CD4-positive, CD25-positive, alpha-beta regulatory T cell (primary cell): ENCODE results near the gene MT1B. TPM values are rescaled to one million over a fixed set of nuclear protein-coding genes. Genes with fewer than 3 reads are reported as not detected.

Experiments
- ATAC-seq, 2 donors: fragments of 150-1000 bp; cut with Tn5 transposase; one replicate each; pipeline ENCODE4 v1.10.0; 2021; ENCODE audit warnings: low read depth in 2 of 2, moderate number of reproducible peaks in 2 of 2, moderate library complexity in 1 of 2
- DNase-seq, 3 donors: peaks; one replicate each; pipeline versions ENCODE4 v3.0.0 to v3.0.0-alpha.2; 2012 to 2022; ENCODE audit warnings: mixed read lengths in 1 of 3
- H3K27ac ChIP-seq: one replicate; pipeline ENCODE4 v1.7.0; 2013; ENCODE audit warnings: mild to moderate bottlenecking, low read length; ENCODE audit not compliant: insufficient read depth, poor library complexity, severe bottlenecking
- H3K27me3 ChIP-seq: one replicate; pipeline ENCODE4 v1.7.0; 2013; ENCODE audit warnings: low read length; ENCODE audit not compliant: control insufficient read depth, insufficient read depth
- H3K36me3 ChIP-seq: one replicate; pipeline ENCODE4 v1.7.0; 2013; ENCODE audit warnings: mild to moderate bottlenecking, low read length, moderate library complexity; ENCODE audit not compliant: control insufficient read depth, insufficient read depth
- H3K4me1 ChIP-seq: 2 replicates; pipeline ENCODE4 v1.7.0; 2013; ENCODE audit warnings: mild to moderate bottlenecking, low read length; ENCODE audit not compliant: insufficient read depth, control insufficient read depth, poor library complexity, severe bottlenecking
- H3K4me3 ChIP-seq: one replicate; pipeline ENCODE4 v1.7.0; 2013; ENCODE audit warnings: low read depth, mild to moderate bottlenecking, low read length, moderate library complexity
- H3K9me3 ChIP-seq, 2 experiments: 1 replicate in 1 of 2; 2 replicates in 1 of 2; pipeline ENCODE4 v1.7.0; 2013; ENCODE audit warnings: low read length in 2 of 2, mild to moderate bottlenecking in 1 of 2, moderate library complexity in 1 of 2; ENCODE audit not compliant: control insufficient read depth in 2 of 2
- H3K27ac Mint-ChIP-seq, 3 donors: one replicate each; pipeline ENCODE4 v1.8.0; 2020 to 2022; ENCODE audit warnings: mild to moderate bottlenecking in 3 of 3, mixed read lengths in 3 of 3, moderate library complexity in 2 of 3
- H3K27me3 Mint-ChIP-seq: one replicate; pipeline ENCODE4 v1.8.0; 2022; ENCODE audit warnings: mild to moderate bottlenecking, mixed read lengths
- H3K36me3 Mint-ChIP-seq: one replicate; pipeline ENCODE4 v1.8.0; 2020; ENCODE audit warnings: mixed read lengths
- H3K4me1 Mint-ChIP-seq, 4 donors: one replicate each; pipeline ENCODE4 v1.8.0; 2020 to 2022; ENCODE audit warnings: mixed read lengths in 4 of 4, mild to moderate bottlenecking in 1 of 4
- H3K4me3 Mint-ChIP-seq, 4 donors: one replicate each; pipeline ENCODE4 v1.8.0; 2020 to 2022; ENCODE audit warnings: mild to moderate bottlenecking in 4 of 4, mixed read lengths in 4 of 4, moderate library complexity in 3 of 4
- H3K9me3 Mint-ChIP-seq, 7 donors: one replicate each; pipeline ENCODE4 v1.8.0; 2020 to 2022; ENCODE audit warnings: mixed read lengths in 7 of 7, mild to moderate bottlenecking in 3 of 7, moderate library complexity in 2 of 7
- polyA plus RNA-seq, 4 donors: library from polyadenylated mRNA; unstranded; fragments of 300-500 nt; fragmentation: Illumina TruSeq; gene quantifications; one replicate each; pipeline ENCODE4 v1.2.3, GENCODE V29; 2021
- total RNA-seq: library from RNA; stranded (reverse); gene quantifications from one replicate; pipeline ENCODE4 v1.2.3, GENCODE V29; 2022

The MT1B gene
- total and polyA plus RNA-seq, 5 donors from 2014 or later = not detected

- H3K4me3 Mint-ChIP-seq = peak overlapping the region; percentile 2 to 86 (median 46)
- peak overlapping the region; percentile 45 for H3K4me3 ChIP-seq
- H3K9me3 Mint-ChIP-seq = no peaks in the 10 kb centered on the region
- H3K4me1 ChIP-seq = peaks cover 17% of the 10 kb centered on the region
- H3K27me3 ChIP-seq = peaks cover 17% of the 10 kb centered on the region
- H3K27ac ChIP-seq = no peak overlapping the region
- H3K27me3 Mint-ChIP-seq = peaks cover 56% of the 10 kb centered on the region
- H3K36me3 Mint-ChIP-seq = no peaks in the 10 kb centered on the region
- H3K27ac Mint-ChIP-seq = peak overlapping the region in 2 of 3 donors; percentile 7 to 74
- ATAC-seq (no peak), DNase-seq (no peak)
- H3K36me3 ChIP-seq = no peaks in the 10 kb centered on the region
- H3K9me3 ChIP-seq = no peaks in the 10 kb centered on the region
- peaks cover 0 to 24% (median 9%) of the 10 kb centered on the region in 4 donors for H3K4me1 Mint-ChIP-seq
Measured at GRCh38 chr16:56643833-56644232, 7.9 kb upstream of the MT1B start.

- no peaks in the 10 kb centered on the region for H3K36me3 Mint-ChIP-seq
- no peak overlapping the region for H3K4me3 ChIP-seq
- H3K36me3 ChIP-seq = no peaks in the 10 kb centered on the region
- H3K27ac ChIP-seq = no peak overlapping the region
- peaks cover 49% of the 10 kb centered on the region for H3K27me3 Mint-ChIP-seq
- peak overlapping the region in 1 of 4 donors; percentile 55 for H3K4me3 Mint-ChIP-seq
- ATAC-seq (no peak), DNase-seq (no peak)
- H3K9me3 ChIP-seq = no peaks in the 10 kb centered on the region
- peaks cover 17% of the 10 kb centered on the region for H3K4me1 ChIP-seq
- H3K27ac Mint-ChIP-seq = no peak overlapping the region
- H3K9me3 Mint-ChIP-seq = no peaks in the 10 kb centered on the region
- peaks cover 11% of the 10 kb centered on the region for H3K27me3 ChIP-seq
- peaks cover 0 to 24% (median 9%) of the 10 kb centered on the region in 4 donors for H3K4me1 Mint-ChIP-seq
Measured at GRCh38 chr16:56645311-56645710, 6.4 kb upstream of the MT1B start.

DNA sequence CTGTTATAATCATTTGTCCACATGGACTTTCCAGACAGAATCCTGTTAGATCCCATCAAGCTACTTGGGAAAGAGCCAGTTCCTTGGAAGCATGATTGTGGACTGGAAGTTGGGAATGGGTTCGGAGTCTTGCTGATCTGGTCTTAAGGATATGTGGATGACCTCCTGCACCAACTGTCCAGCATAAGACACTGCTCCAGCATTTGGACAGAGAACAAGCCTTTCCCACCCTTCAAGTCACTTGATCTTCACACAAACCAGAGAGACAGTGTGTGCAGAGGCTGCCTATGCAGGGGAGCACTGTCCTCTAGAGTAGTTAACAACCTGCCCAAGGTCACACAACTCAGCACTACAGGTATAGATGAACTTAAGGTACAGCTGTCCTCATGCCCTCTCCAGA, 5.8 kb upstream of the MT1B start:
- H3K27me3 ChIP-seq = peaks cover 8% of the 10 kb centered on the region
- no peak overlapping the region for H3K4me3 ChIP-seq
- no peaks in the 10 kb centered on the region for H3K9me3 ChIP-seq
- no peak overlapping the region for H3K27ac Mint-ChIP-seq
- H3K36me3 ChIP-seq = no peaks in the 10 kb centered on the region
- no peaks in the 10 kb centered on the region for H3K36me3 Mint-ChIP-seq
- peaks cover 0 to 24% (median 9%) of the 10 kb centered on the region in 4 donors for H3K4me1 Mint-ChIP-seq
- H3K27ac ChIP-seq = no peak overlapping the region
- no peaks in the 10 kb centered on the region for H3K9me3 Mint-ChIP-seq
- H3K4me3 Mint-ChIP-seq = no peak overlapping the region
- ATAC-seq (no peak), DNase-seq (no peak)
- H3K4me1 ChIP-seq = peaks cover 17% of the 10 kb centered on the region
- H3K27me3 Mint-ChIP-seq = peaks cover 49% of the 10 kb centered on the region

DNA sequence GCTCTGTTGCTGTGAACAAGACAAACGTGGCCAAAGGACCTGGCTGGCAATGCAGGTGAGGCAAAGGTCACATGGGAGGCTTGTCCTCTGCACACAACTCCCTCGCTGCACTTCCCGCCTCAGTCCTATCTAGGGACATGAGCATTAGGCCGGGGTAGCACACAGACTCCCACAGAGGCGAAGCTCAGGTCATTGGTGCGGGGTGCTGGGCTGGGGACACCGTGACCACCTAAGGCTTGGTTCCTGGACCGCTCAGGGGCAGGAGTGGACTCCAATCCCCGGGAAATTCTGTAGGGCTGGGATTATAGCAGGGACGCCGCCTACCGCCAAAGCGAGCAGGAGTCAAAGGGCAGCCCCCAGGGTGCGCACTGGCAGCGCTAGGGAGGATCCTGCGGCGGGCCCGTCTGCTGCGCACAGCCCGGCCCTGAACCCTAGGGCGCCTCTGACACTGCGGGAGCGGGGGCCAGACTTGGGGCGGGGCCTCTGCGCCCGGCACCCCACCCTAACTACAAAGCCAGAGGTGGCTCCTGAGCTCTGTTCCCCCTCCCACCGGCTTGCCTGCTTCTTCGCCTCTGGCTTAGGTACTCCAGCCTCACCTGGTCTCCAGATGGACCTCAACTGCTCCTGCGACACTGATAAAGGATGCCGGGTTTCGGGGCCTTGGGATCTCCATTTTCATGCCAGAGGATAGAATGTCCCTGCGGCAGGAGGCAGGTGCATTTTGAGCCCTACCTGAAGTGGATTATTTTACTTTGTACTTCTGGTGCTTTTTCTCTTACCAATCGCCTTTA, 3.9 kb upstream of the MT1B start:
- Mint-ChIP-seq H3K4me1 (peaks cover 0 to 19% (median 3%) of the 10 kb centered on the region in 4 donors), H3K4me3 (no peak overlapping the region), H3K27me3 (peaks cover 39% of the 10 kb centered on the region), H3K9me3 (no peaks in the 10 kb centered on the region), H3K27ac (no peak overlapping the region), H3K36me3 (no peaks in the 10 kb centered on the region)
- Histone ChIP-seq H3K36me3 (no peaks in the 10 kb centered on the region), H3K27me3 (peaks cover 2% of the 10 kb centered on the region), H3K4me1 (peaks cover 16% of the 10 kb centered on the region), H3K27ac (no peak overlapping the region), H3K9me3 (no peaks in the 10 kb centered on the region), H3K4me3 (no peak overlapping the region)
- no peak for ATAC-seq
- DNase-seq = no peak

DNA sequence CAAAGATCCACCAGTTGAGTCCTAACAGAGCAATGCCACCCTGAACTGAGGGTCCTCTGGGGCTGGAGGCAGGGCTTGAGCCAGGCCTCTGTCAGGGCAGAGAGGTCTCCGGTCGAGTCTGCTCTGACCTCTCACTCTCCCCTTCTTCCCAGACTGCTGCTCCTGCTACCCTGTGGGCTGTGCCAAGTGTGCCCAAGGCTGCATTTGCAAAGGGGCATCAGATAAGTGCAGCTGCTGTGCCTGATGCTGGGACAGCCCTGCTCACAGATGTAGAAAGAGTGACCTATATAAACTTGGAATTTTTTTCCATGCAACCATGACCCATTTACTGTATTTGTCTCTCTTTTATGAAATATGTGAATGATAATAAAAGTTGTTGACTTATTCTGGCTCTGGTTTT, 2.4 kb upstream of the MT1B start:
- no peak for DNase-seq
- peaks cover 2% of the 10 kb centered on the region for H3K27me3 ChIP-seq
- H3K4me3 ChIP-seq = no peak overlapping the region
- no peaks in the 10 kb centered on the region for H3K36me3 ChIP-seq
- H3K9me3 ChIP-seq = no peaks in the 10 kb centered on the region
- Mint-ChIP-seq H3K9me3 (no peaks in the 10 kb centered on the region), H3K27me3 (peaks cover 39% of the 10 kb centered on the region), H3K36me3 (no peaks in the 10 kb centered on the region), H3K4me1 (peaks cover 0 to 6% (median 3%) of the 10 kb centered on the region in 4 donors), H3K4me3 (no peak overlapping the region), H3K27ac (no peak overlapping the region)
- H3K27ac ChIP-seq = no peak overlapping the region
- peaks cover 2% of the 10 kb centered on the region for H3K4me1 ChIP-seq
- no peak for ATAC-seq

DNA sequence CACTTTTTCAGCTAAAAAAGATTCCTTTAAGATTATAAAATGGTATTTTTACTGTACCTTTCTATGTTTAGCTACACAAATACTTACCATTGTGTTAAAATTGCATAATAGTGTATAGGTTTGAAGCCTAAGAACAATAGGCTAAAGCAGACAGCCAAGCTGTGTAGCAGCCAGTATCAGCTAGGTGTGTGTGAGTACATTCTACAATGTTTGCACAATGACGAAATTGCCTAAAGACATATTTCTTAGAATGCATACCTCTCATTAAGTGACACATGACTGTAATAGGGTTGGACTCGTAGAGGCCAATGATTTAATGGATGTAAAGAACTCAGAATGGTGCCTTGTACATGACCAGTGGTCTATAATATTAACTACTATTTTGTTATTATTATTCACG, 1.9 kb upstream of the MT1B start:
- Histone ChIP-seq H3K27ac (no peak overlapping the region), H3K4me1 (no peaks in the 10 kb centered on the region), H3K36me3 (no peaks in the 10 kb centered on the region), H3K27me3 (peaks cover 2% of the 10 kb centered on the region), H3K4me3 (no peak overlapping the region), H3K9me3 (no peaks in the 10 kb centered on the region)
- no peak for DNase-seq
- Mint-ChIP-seq H3K4me1 (peaks cover 0 to 6% (median under 1%) of the 10 kb centered on the region in 4 donors), H3K36me3 (no peaks in the 10 kb centered on the region), H3K9me3 (no peaks in the 10 kb centered on the region), H3K4me3 (no peak overlapping the region), H3K27ac (no peak overlapping the region), H3K27me3 (peaks cover 39% of the 10 kb centered on the region)
- no peak for ATAC-seq

DNA sequence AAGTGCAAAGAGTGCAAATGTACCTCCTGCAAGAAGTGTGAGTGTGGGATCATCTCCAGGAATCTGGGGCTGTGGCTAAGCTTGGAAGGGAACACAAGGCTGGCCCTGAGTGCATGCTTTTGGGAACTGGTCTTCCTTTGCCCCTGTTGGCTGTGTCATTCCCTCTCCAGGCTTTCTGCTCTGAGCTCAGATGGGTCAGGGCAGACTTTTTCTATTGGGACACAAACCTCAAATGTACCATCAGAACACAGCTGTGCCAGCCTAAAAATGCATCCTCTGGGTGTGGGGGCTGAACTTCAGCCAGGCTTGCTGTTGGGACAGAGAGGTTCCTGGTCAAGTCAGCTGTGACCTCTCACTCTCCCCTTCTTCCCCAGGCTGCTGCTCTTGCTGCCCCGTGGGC, 914 bp downstream of the MT1B start:
- ATAC-seq = no peak
- H3K9me3 ChIP-seq = no peaks in the 10 kb centered on the region
- no peak for DNase-seq

GRCh38 chr16:56653218-56653617, 1.5 kb downstream of the MT1B start:
- H3K36me3 ChIP-seq = no peaks in the 10 kb centered on the region
- peaks cover 2% of the 10 kb centered on the region for H3K27me3 ChIP-seq
- no peaks in the 10 kb centered on the region for H3K9me3 ChIP-seq
- H3K9me3 Mint-ChIP-seq = no peaks in the 10 kb centered on the region
- H3K4me3 ChIP-seq = no peak overlapping the region
- H3K4me1 ChIP-seq = peaks cover 12% of the 10 kb centered on the region
- H3K4me3 Mint-ChIP-seq = peak overlapping the region in 1 of 4 donors; percentile 58
- no peak for DNase-seq
- no peak overlapping the region for H3K27ac Mint-ChIP-seq
- H3K36me3 Mint-ChIP-seq = no peaks in the 10 kb centered on the region
- no peak for ATAC-seq
- peaks cover 22% of the 10 kb centered on the region for H3K27me3 Mint-ChIP-seq
- peaks cover 5 to 8% (median 7%) of the 10 kb centered on the region in 4 donors for H3K4me1 Mint-ChIP-seq
- H3K27ac ChIP-seq = no peak overlapping the region

More for the DNA sequence above, 914 bp downstream of the MT1B start:
- Histone ChIP-seq H3K36me3 (no peaks in the 10 kb centered on the region), H3K4me3 (no peak overlapping the region), H3K27me3 (peaks cover 2% of the 10 kb centered on the region), H3K27ac (no peak overlapping the region), H3K4me1 (peaks cover 6% of the 10 kb centered on the region)
- Mint-ChIP-seq H3K9me3 (no peaks in the 10 kb centered on the region), H3K27me3 (peaks cover 24% of the 10 kb centered on the region), H3K4me3 (no peak overlapping the region), H3K4me1 (peaks cover 0 to 5% (median 3%) of the 10 kb centered on the region in 4 donors), H3K36me3 (no peaks in the 10 kb centered on the region), H3K27ac (no peak overlapping the region)
